ENCODE results near the gene SERPINA5. TPM values are rescaled to one million over a fixed set of nuclear protein-coding genes. Genes with fewer than 3 reads are reported as not detected.
"Not testable (repeated sequence)": the region's sequence is repeated elsewhere in the genome, so short reads cannot be mapped to it uniquely, and the experiment has no call there.

Gene SERPINA5
- total RNA-seq, 1 experiment from 2014 or later: 0.17 TPM

GRCh38 chr14:94621358-94622134 is 40.3 kb downstream of the SERPINA5 start:
- no peak for DNase-seq (ENCODE audit: low read depth)

GRCh38 chr14:94622653-94623421 is 41.6 kb downstream of the SERPINA5 start:
- DNase-seq (ENCODE audit: low read depth): no peak

- no peak for DNase-seq (ENCODE audit: low read depth)
Measured at GRCh38 chr14:94623422-94623809, 42.2 kb downstream of the SERPINA5 start.

GRCh38 chr14:94623856-94624499 is 42.8 kb downstream of the SERPINA5 start:
- DNase-seq (ENCODE audit: low read depth): no peak

GRCh38 chr14:94624537-94625352 is 43.5 kb downstream of the SERPINA5 start:
- DNase-seq (ENCODE audit: low read depth): no peak

- peak; percentile 31 for DNase-seq (ENCODE audit: low read depth)
Measured at GRCh38 chr14:94625353-94625635, 44.1 kb downstream of the SERPINA5 start.

- no peak for DNase-seq (ENCODE audit: low read depth)
Measured at GRCh38 chr14:94628578-94628977, 47.4 kb downstream of the SERPINA5 start.

GRCh38 chr14:94630396-94630795 is 49.2 kb downstream of the SERPINA5 start:
- DNase-seq (ENCODE audit: low read depth): no peak

GRCh38 chr14:94631050-94631449 is 49.8 kb downstream of the SERPINA5 start:
- no peak for DNase-seq (ENCODE audit: low read depth)

- no peak for DNase-seq (ENCODE audit: low read depth)
Measured at GRCh38 chr14:94631536-94632304, 50.5 kb downstream of the SERPINA5 start.

GRCh38 chr14:94632305-94632590 is 51.0 kb downstream of the SERPINA5 start:
- DNase-seq (ENCODE audit: low read depth): no peak

- no peak for DNase-seq (ENCODE audit: low read depth)
Measured at GRCh38 chr14:94633121-94633520, 51.9 kb downstream of the SERPINA5 start.

- DNase-seq (ENCODE audit: low read depth): no peak
Measured at GRCh38 chr14:94635154-94635553, 53.9 kb downstream of the SERPINA5 start.

GRCh38 chr14:94636744-94637412 is 55.7 kb downstream of the SERPINA5 start:
- no peak for DNase-seq (ENCODE audit: low read depth)

- not testable (repeated sequence) for DNase-seq (ENCODE audit: low read depth)
Measured at GRCh38 chr14:94637814-94638213, 56.6 kb downstream of the SERPINA5 start.

- DNase-seq (ENCODE audit: low read depth): peak; percentile 48
Measured at GRCh38 chr14:94638339-94638738, 57.1 kb downstream of the SERPINA5 start.

GRCh38 chr14:94638961-94639817 is 58.0 kb downstream of the SERPINA5 start:
- DNase-seq (ENCODE audit: low read depth): no peak

GRCh38 chr14:94640721-94641631 is 59.8 kb downstream of the SERPINA5 start:
- peak; percentile 71 for DNase-seq (ENCODE audit: low read depth)

GRCh38 chr14:94641632-94641955 is 60.4 kb downstream of the SERPINA5 start:
- no peak for DNase-seq (ENCODE audit: low read depth)

All from Daoy (cell line).